Bronchial smooth muscle cell (primary cell): Measurements from ENCODE around the gene GOLGA8B. TPM values are rescaled to one million over a fixed set of nuclear protein-coding genes. Genes with fewer than 3 reads are reported as not detected.

ENCODE experiments used
- total RNA-seq: library from RNA; depleted of rRNA; stranded (reverse); fragments of >200 nt; gene quantifications from 2 replicates; pipeline ENCODE4 v1.2.1, GENCODE V29; 2014

The GOLGA8B gene
- total RNA-seq = 16.7 and 20.8 TPM in 2 replicates

DNA sequence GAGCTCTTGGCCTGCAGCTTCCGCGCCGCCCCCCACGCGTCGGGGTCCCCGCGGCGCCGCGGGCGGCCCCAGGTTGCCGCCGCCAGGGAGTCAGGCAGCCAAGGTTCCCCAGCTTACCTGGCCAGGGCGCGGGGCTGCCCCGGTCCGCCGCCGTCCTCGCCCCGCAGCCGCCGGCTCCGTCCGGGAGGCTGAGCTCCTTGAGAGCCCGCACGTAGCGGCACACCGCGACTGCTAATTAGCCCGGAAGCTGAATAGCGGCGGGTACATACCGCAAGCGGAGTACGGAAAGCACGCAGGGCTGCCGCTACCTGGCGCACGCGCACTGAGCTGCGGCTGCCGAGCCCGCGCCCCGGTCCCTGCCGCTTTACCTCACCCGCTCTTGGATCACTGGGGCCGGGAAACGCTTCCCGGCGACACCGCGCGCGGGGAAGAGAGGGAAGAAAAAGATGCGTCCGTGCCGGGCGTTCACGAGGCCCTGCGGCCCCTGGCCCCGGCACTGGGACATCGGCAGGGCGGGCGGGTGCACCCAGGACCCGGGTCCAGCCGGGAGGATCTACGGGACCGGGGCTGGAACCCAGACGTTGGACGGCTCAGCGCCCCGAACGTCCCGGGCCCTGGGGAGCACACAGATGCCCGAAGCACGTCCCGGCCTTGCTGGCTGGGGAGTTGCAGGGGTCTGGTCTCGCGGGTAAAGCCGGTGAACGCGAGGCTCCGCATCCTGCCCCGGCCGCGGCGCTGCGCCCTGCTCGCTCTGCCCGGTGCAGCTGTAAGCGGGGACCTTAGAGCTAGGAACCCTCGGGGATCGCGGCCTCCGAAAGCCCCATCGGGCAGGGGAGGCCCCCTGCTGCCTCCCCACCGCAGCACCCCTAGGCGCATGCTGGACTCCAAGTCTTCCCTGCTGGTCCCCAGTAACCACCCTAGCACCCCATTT lies at the start of gene GOLGA8B:
GOLGA8B (minus strand) TSS at position 253 of the 931 bp plus-strand sequence. CDS start 47,739 bp downstream, outside the sequence.

Other genes with a start within 250 kb of the GOLGA8B start
- gene SLC12A6, start 245.9 kb downstream of the GOLGA8B start, total RNA-seq = 17.1 and 19.1 TPM in 2 replicates
- 107 and 185 TPM in 2 replicates for gene NOP10, start 240.5 kb downstream of the GOLGA8B start, total RNA-seq
- gene NUTM1, start 240.3 kb downstream of the GOLGA8B start, total RNA-seq = not detected in 2 replicates
- gene LPCAT4, start 216.5 kb downstream of the GOLGA8B start, total RNA-seq = 5.2 and 6.5 TPM in 2 replicates
- 4.8 and 13.2 TPM in 2 replicates for gene GOLGA8A, start 145.8 kb downstream of the GOLGA8B start, total RNA-seq
- gene GJD2, start 171.3 kb upstream of the GOLGA8B start, total RNA-seq = not detected in 2 replicates
- 0.16 TPM in 1 of 2 replicates, not detected in the other for gene ACTC1, start 211.9 kb upstream of the GOLGA8B start, total RNA-seq